Activated naive CD4-positive, alpha-beta T cell treated with anti-CD3 and anti-CD28 coated beads for 36 hours (primary cell): Measurements from ENCODE around the gene WTAP. TPM values are rescaled to one million over a fixed set of nuclear protein-coding genes. Genes with fewer than 3 reads are reported as not detected.
"Not testable (repeated sequence)": the region's sequence is repeated elsewhere in the genome, so short reads cannot be mapped to it uniquely, and the experiment has no call there.

Source experiments
- CTCF ChIA-PET: fragments of 350-600 bp; sonication (Branson Sonifier 250); formaldehyde crosslinking; loops from one replicate; lab custom pipeline; 2021; ENCODE audit warnings: antibody characterized with exemption; lab: Charles Lee
- DNase-seq: peaks from one replicate; pipeline ENCODE4 v3.0.0-alpha.2; 2020
- H3K27ac Mint-ChIP-seq: one replicate; pipeline ENCODE4 v1.8.0; 2021; ENCODE audit warnings: mild to moderate bottlenecking, mixed read lengths
- H3K27me3 Mint-ChIP-seq: one replicate; pipeline ENCODE4 v1.8.0; 2021; ENCODE audit warnings: low read depth, mixed read lengths
- H3K36me3 Mint-ChIP-seq: one replicate; pipeline ENCODE4 v1.8.0; 2021; ENCODE audit warnings: low read depth, mixed read lengths
- H3K4me1 Mint-ChIP-seq: one replicate; pipeline ENCODE4 v1.8.0; 2021; ENCODE audit warnings: low read depth, mixed read lengths
- H3K4me3 Mint-ChIP-seq: one replicate; pipeline ENCODE4 v1.8.0; 2021; ENCODE audit warnings: mild to moderate bottlenecking, moderate library complexity, mixed read lengths
- H3K9me3 Mint-ChIP-seq: one replicate; pipeline ENCODE4 v1.8.0; 2021; ENCODE audit warnings: mixed read lengths
- intact Hi-C: fragments of 100-400 bp; cut with micrococcal nuclease; formaldehyde crosslinking; loops from one replicate; pipeline ENCODE4 v1.15.1; 2023
- total RNA-seq, 2 experiments: library from RNA; stranded (reverse); gene quantifications; one replicate each; pipeline ENCODE4 v1.2.3, GENCODE V29; 2021

WTAP gene
- total RNA-seq, 2 experiments from 2014 or later: 87.5 to 91.6 TPM

- H3K4me3 Mint-ChIP-seq: no peak overlapping the region
- intact Hi-C loops: loop anchor here (1.0 to 2.0 kb wide), 3 partner anchors 133 to 382 kb away; no protein-coding TSS in a partner anchor
- CTCF ChIA-PET: interaction anchor here (0.6 to 1.8 kb wide), 10 partner anchors 8 to 197 kb away, joined by 3 to 10 read pairs (median 3); partner anchors contain the start of gene MRPL18
Observed at GRCh38 chr6:159720708-159721107, 6.6 kb upstream of the WTAP start.

DNA sequence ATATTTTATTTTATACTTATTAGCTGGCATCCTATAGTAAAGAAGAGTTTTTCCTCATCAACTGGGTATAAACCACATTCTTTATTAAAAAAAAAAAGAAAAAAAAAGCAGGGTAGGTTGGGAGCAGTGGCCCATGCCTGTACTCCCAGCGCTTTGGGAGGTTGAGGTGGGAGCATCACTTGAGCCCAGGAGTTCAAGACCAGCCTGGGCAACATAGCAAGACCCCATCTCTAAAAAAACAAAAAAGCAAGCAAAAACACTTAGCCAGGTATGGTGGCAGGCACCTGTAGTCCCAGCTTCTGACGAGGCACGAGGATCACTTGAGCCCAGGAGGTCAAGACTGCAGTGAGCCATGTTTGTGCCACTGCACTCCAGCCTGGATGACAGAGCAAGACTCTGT lies 5.3 kb upstream of the WTAP start:
- not testable (repeated sequence) for H3K27me3 Mint-ChIP-seq, H3K9me3 Mint-ChIP-seq, DNase-seq, H3K27ac Mint-ChIP-seq, H3K4me3 Mint-ChIP-seq
- CTCF ChIA-PET: interaction anchor here (0.9 to 2.4 kb wide), 2 partner anchors 31 to 232 kb away, joined by 3 to 12 read pairs; no protein-coding TSS in a partner anchor
- Mint-ChIP-seq H3K4me1 (peaks cover 31% of the 10 kb centered on the region), H3K36me3 (peaks cover 24% of the 10 kb centered on the region)
- intact Hi-C loops: loop anchor here (2.0 kb wide), 1 partner anchor 381 kb away; no protein-coding TSS in a partner anchor

More at GRCh38 chr6:159720708-159721107, 6.6 kb upstream of the WTAP start:
- peak; percentile 67 for DNase-seq
- Mint-ChIP-seq H3K27me3 (no peaks in the 10 kb centered on the region), H3K27ac (no peak overlapping the region), H3K9me3 (no peaks in the 10 kb centered on the region), H3K36me3 (peaks cover 18% of the 10 kb centered on the region), H3K4me1 (peaks cover 37% of the 10 kb centered on the region)

- Mint-ChIP-seq H3K4me3 (no peak overlapping the region), H3K27ac (no peak overlapping the region), H3K4me1 (peaks cover 31% of the 10 kb centered on the region), H3K9me3 (no peaks in the 10 kb centered on the region), H3K27me3 (no peaks in the 10 kb centered on the region), H3K36me3 (peaks cover 26% of the 10 kb centered on the region)
- DNase-seq: no peak
- CTCF ChIA-PET: interaction anchor here (0.6 to 2.4 kb wide), 5 partner anchors 15 to 232 kb away, joined by 3 to 12 read pairs (median 4); no protein-coding TSS in a partner anchor
- intact Hi-C loops: no loop called here
Observed at GRCh38 chr6:159722655-159723054, 4.7 kb upstream of the WTAP start.

GRCh38 chr6:159723259-159723658 lies 4.0 kb upstream of the WTAP start:
- H3K9me3 Mint-ChIP-seq: no peaks in the 10 kb centered on the region
- intact Hi-C loops: no loop called here
- no peak overlapping the region for H3K27ac Mint-ChIP-seq
- peaks cover 29% of the 10 kb centered on the region for H3K36me3 Mint-ChIP-seq
- H3K4me1 Mint-ChIP-seq: peaks cover 31% of the 10 kb centered on the region
- H3K27me3 Mint-ChIP-seq: no peaks in the 10 kb centered on the region
- CTCF ChIA-PET: interaction anchor here (0.7 to 2.4 kb wide), 3 partner anchors 14 to 37 kb away, joined by 3 to 12 read pairs (median 4); no protein-coding TSS in a partner anchor
- no peak for DNase-seq
- H3K4me3 Mint-ChIP-seq: no peak overlapping the region

DNA sequence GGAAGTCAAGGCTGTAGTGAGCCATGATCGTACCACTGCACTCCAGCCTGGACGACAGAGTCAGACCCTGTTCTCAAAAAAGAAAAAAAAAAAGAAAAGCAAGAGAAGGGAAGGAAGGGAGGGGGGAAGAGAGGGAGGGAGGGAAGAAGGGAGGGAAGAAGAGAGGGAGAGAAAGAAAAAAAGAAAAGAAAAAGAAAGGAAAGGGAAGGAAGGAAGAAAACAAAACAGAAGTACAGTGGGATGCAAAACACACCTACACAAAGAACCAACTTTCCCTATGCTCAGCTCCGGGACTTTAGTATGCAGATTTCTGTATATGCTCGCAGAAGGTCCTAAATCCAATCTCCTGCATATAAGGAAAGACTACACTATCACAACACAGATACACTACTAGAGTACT lies 2.5 kb upstream of the WTAP start:
- Mint-ChIP-seq H3K4me3 (no peak overlapping the region), H3K36me3 (peaks cover 40% of the 10 kb centered on the region), H3K4me1 (peaks cover 33% of the 10 kb centered on the region), H3K9me3 (no peaks in the 10 kb centered on the region), H3K27ac (no peak overlapping the region), H3K27me3 (no peaks in the 10 kb centered on the region)
- no peak for DNase-seq
- CTCF ChIA-PET: interaction anchor here (0.6 kb wide), 1 partner anchor 1234 kb away, joined by 3 read pairs; no protein-coding TSS in a partner anchor
- intact Hi-C loops: no loop called here

DNA sequence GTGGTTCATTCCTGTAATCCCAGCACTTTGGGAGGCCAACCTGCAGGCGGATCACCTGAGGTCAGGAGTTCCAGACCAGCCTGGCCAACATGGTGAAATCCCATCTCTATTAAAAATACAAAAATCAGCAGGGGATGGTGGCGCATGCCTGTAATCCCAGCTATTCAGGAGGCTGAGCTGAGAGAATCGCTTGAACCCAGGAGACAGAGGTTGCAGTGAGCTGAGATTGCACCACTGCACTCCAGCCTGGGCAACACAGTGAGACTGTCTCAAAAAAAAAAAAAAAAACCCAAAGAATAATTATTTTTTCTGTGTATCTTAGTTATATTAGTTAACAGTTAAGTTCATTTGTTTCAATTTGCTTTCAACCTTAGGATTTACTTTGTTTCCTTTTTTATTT lies 2.1 kb upstream of the WTAP start:
- peaks cover 35% of the 10 kb centered on the region for H3K4me1 Mint-ChIP-seq
- H3K27me3 Mint-ChIP-seq, H3K4me3 Mint-ChIP-seq, H3K9me3 Mint-ChIP-seq, DNase-seq, H3K27ac Mint-ChIP-seq, intact Hi-C loops, CTCF ChIA-PET: not testable (repeated sequence)
- peaks cover 40% of the 10 kb centered on the region for H3K36me3 Mint-ChIP-seq

DNA sequence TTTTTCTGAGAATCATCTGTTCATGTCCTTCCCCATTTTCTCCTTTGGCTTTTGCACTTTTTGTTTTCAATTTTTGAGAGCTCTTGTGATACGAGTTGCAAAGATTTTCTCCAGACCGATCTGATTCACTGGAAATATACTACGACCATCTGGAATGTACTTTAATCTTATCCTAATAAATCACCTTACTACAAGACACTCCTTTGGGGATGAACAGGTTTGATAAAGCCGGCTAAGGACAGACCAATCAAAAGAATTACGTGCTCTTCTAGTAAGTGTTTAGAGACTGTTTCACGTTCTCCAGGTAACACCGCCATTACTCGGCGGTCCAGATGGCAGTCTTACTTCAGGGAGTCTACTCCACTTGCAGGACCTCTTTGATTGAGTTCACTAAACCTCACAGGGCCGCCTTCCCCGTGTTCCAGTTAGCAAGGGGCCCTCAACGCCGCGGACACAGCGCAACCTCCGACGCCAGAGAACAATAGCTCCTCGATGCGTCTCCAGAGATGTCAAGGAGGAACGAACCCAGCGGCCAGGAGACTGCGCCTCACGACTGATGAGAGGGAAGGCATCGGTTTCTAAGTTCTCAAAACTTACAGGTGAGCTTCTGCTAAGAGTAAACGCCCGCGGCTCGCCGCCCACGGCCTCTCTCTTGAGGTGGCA lies 920 bp upstream of the WTAP start:
- Mint-ChIP-seq H3K27ac (peak overlapping the region; percentile 95), H3K27me3 (no peaks in the 10 kb centered on the region), H3K9me3 (no peaks in the 10 kb centered on the region), H3K4me3 (peak overlapping the region; percentile 91), H3K4me1 (peaks cover 46% of the 10 kb centered on the region), H3K36me3 (peaks cover 47% of the 10 kb centered on the region)
- CTCF ChIA-PET: interaction anchor here (0.8 to 1.8 kb wide), 4 partner anchors 35 to 64 kb away, joined by 3 to 9 read pairs (median 4); partner anchors contain the start of gene MRPL18
- DNase-seq: no peak
- intact Hi-C loops: loop anchor here (2.0 kb wide), 2 partner anchors 242 to 252 kb away; partner anchors contain the start of gene IGF2R

DNA sequence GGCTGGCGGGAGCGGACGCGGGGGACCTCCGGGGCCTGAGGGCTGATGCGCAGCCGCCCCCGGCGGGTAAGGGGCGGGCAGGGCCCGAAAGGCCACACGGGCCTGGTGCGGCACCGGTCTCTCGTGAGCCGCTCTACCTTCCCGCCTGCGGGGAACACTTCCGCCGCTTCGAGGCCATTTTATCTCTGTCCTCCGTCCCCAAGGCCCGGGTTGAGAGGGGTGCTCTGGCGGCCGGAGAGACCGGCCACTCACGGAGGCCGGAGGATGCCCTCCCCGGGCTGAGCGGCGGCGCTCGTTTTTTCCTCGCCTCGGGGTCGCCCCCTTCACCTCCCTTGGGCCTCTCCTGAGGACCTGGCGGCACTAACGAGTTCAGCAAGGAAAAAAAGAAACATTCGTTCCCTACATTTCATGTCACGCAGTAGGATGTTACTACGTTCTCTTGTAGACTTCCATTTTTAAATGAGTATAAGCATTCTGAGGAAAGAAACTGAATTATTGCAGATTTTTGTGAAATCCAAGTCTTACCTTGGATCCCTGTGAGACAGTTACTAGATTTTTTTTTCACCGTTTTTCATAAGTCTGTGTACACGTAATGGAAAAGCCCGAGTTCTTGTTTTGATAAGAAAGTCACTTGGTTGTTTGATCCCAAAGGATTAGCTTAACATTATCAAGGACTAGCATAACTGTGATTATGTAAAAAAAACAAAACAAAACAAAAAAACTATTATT lies 575 bp downstream of the WTAP start:
- intact Hi-C loops: loop anchor here (1.0 to 2.0 kb wide), 9 partner anchors 10 to 251 kb away; partner anchors contain the start of genes ACAT2, IGF2R, SOD2 and TCP1
- Mint-ChIP-seq H3K4me3 (peak overlapping the region; percentile 91), H3K4me1 (peaks cover 48% of the 10 kb centered on the region), H3K9me3 (no peaks in the 10 kb centered on the region), H3K36me3 (peaks cover 41% of the 10 kb centered on the region), H3K27me3 (no peaks in the 10 kb centered on the region), H3K27ac (peak overlapping the region; percentile 93)
- peak; percentile 63 for DNase-seq
- CTCF ChIA-PET: interaction anchor here (1.0 to 1.9 kb wide), 2 partner anchors 37 to 62 kb away, joined by 3 to 6 read pairs; partner anchors contain the start of genes MRPL18 and TCP1

GRCh38 chr6:159728531-159728964 lies 1.2 kb downstream of the WTAP start:
- Mint-ChIP-seq H3K9me3 (no peaks in the 10 kb centered on the region), H3K27me3 (no peaks in the 10 kb centered on the region), H3K36me3 (peaks cover 35% of the 10 kb centered on the region), H3K4me3 (peak overlapping the region; percentile 91), H3K4me1 (peaks cover 46% of the 10 kb centered on the region), H3K27ac (peak overlapping the region; percentile 93)
- CTCF ChIA-PET: interaction anchor here (0.9 to 1.9 kb wide), 6 partner anchors 8 to 95 kb away, joined by 3 to 7 read pairs (median 5); partner anchors contain the start of genes MRPL18 and TCP1
- DNase-seq: no peak
- intact Hi-C loops: loop anchor here (1.0 to 2.0 kb wide), 2 partner anchors 10 to 16 kb away; no protein-coding TSS in a partner anchor

DNA sequence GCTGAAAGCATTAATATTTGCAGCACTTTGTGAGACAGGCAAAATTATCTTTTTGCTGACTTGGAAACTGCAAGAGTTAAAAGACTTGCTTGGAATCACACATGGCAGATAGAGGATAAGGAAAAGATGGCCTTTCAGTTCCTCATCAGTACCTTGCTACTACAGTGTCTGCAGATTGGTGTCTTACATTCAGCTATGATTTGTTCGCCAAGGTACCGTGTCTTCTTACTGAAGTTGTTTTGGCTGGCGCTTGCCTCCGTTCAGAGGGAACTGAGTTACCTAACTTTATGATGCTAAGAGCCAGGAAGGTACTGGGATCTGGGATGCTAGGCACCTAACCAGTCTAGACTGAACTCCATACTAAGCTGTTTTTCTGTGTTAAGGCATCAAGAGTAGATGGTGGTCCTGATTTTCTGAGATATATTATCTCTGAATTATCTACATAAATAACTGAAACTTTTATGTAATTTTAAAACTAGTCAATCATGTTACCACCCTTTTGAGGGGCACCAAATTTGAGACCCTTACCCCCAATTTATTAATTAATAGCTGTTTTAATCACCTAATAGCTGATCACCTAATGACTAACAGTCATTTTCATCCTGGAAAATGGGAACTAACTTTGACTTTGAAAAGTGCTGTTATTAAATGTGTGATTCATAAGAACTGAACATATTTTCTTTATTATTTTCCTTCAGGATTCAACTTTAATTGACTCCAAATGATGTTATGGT lies 2.5 kb downstream of the WTAP start:
- H3K36me3 Mint-ChIP-seq: peaks cover 30% of the 10 kb centered on the region
- no peak for DNase-seq
- H3K4me3 Mint-ChIP-seq: peak overlapping the region; percentile 91
- H3K27ac Mint-ChIP-seq: peak overlapping the region; percentile 59
- peaks cover 47% of the 10 kb centered on the region for H3K4me1 Mint-ChIP-seq
- intact Hi-C loops: loop anchor here (2.0 kb wide), 1 partner anchor 15 kb away; no protein-coding TSS in a partner anchor
- CTCF ChIA-PET: interaction anchor here (0.8 to 1.9 kb wide), 5 partner anchors 8 to 97 kb away, joined by 3 to 6 read pairs (median 5); no protein-coding TSS in a partner anchor
- no peaks in the 10 kb centered on the region for H3K27me3 Mint-ChIP-seq
- no peaks in the 10 kb centered on the region for H3K9me3 Mint-ChIP-seq

DNA sequence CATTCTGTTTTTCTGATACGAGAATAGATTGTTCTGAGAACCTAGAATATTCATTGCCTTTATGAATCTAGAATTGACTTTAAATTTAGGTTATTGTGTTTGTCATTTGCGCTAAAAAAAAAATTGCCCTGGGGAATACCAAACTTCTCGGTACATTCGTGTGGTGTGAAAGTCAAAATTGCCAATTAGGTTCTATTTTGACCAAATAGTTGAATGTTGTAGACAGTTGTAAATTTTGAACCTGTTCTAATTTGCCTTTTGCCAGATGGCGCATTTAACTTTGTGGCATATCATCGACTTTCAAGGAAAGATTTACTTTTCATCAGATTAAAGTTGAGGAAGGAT lies 3.0 kb downstream of the WTAP start:
- Mint-ChIP-seq H3K36me3 (peaks cover 30% of the 10 kb centered on the region), H3K27ac (peak overlapping the region; percentile 59), H3K4me3 (no peak overlapping the region), H3K27me3 (no peaks in the 10 kb centered on the region), H3K4me1 (peaks cover 48% of the 10 kb centered on the region), H3K9me3 (no peaks in the 10 kb centered on the region)
- CTCF ChIA-PET: interaction anchor here (0.8 kb wide), 1 partner anchor 38 kb away, joined by 4 read pairs; no protein-coding TSS in a partner anchor
- DNase-seq: no peak
- intact Hi-C loops: no loop called here
